GM21528 (cell line): ENCODE measurements around the gene SBNO2.
A peak's percentile ranks its signal among the peaks of the same experiment; 100 is the strongest.
"Not testable (repeated sequence)": the region's sequence is repeated elsewhere in the genome, so short reads cannot be mapped to it uniquely, and the experiment has no call there.

ENCODE experiments used
- ATAC-seq: cut with Tn5 transposase; IDR thresholded peaks from one replicate; pipeline ENCODE4 v1.9.1; 2021; ENCODE audit warnings: mild to moderate bottlenecking, moderate library complexity; ENCODE audit not compliant: unreplicated experiment, low FRiP score

The SBNO2 gene

GRCh38 chr19:1206864-1207450 lies 32.9 kb upstream of the SBNO2 start:
- no peak for ATAC-seq

DNA sequence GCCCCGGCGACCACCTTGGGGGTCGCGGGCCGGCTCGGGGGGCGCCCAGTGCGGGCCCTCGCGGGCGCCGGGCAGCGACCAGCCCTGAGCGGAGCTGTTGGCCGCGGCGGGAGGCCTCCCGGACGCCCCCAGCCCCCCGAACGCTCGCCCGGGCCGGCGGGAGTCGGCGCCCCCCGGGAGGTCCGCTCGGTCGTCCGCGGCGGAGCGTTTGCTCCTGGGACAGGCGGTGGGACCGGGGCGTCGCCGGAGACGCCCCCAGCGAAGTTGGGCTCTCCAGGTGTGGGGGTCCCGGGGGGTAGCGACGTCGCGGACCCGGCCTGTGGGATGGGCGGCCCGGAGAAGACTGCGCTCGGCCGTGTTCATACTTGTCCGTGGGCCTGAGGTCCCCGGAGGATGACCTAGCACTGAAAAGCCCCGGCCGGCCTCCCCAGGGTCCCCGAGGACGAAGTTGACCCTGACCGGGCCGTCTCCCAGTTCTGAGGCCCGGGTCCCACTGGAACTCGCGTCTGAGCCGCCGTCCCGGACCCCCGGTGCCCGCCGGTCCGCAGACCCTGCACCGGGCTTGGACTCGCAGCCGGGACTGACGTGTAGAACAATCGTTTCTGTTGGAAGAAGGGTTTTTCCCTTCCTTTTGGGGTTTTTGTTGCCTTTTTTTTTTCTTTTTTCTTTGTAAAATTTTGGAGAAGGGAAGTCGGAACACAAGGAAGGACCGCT lies 32.2 kb upstream of the SBNO2 start:
- ATAC-seq, result no peak

DNA sequence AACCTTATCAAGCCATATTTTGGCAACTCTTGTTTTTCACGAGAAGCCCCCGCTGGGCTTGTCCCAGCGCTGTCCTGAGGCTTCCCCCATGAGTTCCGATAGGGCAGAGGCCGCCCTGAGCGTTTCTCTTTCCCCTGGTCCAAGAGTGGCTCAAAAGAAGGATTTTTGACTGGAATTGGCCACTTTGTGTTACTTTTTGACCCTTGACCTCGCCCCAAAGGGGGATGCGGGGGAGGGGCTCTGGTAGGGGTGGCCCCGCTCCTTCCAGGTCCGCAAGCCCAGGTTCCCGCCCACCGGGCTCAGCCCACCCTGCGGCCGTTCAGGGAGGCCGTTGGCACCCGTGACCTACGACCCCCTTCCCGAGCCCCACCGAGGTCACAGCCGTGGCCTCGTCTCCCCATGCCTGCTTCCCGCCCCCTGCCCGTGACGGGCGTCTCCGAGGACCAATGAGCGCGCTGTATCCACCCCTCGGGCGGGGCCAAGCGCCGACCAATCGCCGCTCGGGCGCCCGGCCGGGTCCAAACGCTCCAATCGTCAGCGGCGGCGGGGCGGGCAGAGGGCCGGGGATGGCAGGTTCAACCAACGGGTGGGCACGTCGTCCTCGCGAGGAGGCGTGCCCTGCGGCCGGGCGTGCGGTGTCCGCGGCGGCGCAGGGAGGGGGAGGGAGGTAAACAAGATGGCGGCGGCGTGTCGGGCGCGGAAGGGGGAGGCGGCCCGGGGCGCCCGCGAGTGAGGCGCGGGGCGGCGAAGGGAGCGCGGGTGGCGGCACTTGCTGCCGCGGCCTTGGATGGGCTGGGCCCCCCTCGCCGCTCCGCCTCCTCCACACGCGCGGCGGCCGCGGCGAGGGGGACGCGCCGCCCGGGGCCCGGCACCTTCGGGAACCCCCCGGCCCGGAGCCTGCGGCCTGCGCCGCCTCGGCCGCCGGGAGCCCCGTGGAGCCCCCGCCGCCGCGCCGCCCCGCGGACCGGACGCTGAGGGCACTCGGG lies 31.3 kb upstream of the SBNO2 start, which contains the start of gene STK11:
STK11 (plus strand) TSS at position 665 of the 986 bp plus-strand sequence. CDS start 1,136 bp downstream, outside the sequence.
- peak; percentile 68 for ATAC-seq

DNA sequence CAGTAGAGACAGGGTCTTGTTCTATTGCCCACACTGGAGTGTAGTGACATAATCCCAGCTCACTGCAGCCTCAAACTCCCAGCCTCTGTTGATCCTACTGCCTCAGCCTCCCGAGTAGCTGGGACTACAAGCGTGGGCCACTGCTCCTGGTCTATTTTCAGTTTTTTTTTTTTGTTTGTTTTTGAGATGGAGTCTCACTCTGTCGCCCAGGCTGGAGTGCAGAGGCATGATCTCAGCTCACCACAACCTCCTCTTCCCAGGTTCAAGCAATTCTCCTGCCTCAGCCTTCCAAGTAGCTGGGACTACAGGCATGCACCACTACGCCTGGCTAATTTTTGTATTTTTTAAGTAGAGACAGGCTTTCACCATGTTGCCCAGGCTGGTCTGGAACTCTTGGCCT lies 26.5 kb upstream of the SBNO2 start:
- not testable (repeated sequence) for ATAC-seq

DNA sequence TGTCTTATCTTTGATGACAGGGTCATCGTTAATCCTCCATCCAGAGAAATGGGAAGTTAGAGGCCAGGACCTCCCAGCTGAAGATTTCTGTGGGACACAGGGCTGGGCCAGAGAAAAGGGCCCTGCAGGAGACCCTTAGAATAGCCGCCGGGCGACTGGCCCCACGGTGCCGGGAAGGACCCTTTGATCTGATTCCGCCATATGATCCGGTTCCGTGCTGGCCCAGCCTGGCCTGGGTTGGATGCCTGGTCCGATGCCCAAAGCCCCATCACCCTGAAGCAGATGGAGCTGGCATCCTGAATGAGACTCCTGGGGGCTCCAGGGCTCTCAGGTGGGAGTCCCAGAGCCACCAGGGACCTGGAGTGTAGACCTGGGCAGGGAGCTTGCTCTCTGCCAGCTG lies 25.5 kb upstream of the SBNO2 start:
- ATAC-seq, result no peak

DNA sequence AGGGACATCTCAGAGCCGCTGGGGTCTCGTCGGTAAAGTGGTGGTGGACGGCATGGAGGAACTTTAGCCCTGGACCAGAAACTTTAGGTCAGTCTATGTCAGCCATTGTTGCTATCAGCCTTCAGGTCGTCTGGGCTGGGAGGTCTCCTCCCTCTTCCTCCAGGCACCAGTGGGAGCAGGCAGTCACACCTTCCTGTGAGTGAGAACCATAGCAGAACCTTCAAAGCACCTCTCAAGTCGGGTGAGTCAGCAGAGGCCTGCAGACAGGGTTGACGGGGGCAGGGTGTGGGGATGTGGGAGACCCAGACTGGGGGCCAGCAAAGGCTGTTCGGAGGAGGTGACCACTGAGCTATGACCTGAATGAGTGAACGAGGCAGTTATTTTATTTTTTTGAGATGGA lies 15.4 kb upstream of the SBNO2 start:
- no peak for ATAC-seq

DNA sequence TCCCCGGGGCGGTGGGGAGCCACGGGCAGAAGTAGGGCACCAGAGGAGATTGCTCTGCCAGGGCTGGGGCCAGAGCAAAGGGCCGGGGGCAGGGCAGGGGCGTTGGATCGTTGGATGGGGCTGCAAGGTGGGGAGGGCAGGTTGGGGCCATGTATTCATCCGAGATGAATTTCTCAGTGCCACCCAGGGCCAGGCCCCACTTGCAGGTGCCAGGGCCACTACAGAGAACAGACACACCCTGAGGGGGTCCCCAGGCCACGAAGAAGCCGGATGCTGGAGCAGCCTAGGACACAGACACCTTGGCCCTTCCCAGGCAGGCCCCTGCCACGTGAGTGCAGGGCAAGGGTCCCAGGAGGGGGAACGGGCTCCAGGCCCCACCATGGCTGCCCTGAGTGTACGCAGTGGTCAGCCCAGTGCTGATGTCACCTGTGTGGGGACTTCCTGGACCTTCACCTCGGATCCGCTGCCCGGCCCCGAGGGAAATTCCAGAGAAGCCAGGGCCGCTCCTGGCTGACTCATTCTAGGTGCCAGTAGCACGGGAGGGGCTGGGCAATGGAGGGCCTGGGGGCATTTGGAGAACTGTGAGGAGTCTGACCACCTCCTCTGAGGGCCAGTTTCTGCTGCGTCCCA lies 9.6 kb upstream of the SBNO2 start:
- ATAC-seq, result no peak

DNA sequence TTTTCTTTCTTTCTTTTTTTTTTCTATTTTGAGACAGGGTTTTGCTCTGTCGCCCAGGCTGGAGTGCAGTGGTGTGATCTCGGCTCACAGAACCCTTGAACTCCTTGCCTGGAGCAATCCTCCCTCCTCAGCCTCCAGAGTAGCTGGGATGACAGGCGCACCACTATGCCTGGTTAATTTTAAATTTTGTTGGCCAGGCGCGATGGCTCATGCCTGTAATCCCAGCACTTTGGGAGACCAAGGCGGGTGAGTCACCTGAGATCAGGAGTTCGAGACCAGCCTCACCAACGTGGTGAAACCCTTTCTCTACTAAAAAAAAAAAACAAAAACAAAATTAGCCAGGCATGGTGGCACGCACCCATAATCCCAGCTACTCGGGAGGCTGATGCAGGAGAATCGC lies 8.7 kb upstream of the SBNO2 start:
- ATAC-seq, result no peak

- no peak for ATAC-seq
Observed at GRCh38 chr19:1182068-1182467, 8.0 kb upstream of the SBNO2 start.

GRCh38 chr19:1181606-1182005 lies 7.5 kb upstream of the SBNO2 start:
- ATAC-seq, result no peak

- ATAC-seq, result no peak
Observed at GRCh38 chr19:1177322-1178114, 3.5 kb upstream of the SBNO2 start.

GRCh38 chr19:1173159-1173844 lies 766 bp downstream of the SBNO2 start:
- ATAC-seq, result no peak

GRCh38 chr19:1172353-1173158 lies 1.5 kb downstream of the SBNO2 start:
- no peak for ATAC-seq

DNA sequence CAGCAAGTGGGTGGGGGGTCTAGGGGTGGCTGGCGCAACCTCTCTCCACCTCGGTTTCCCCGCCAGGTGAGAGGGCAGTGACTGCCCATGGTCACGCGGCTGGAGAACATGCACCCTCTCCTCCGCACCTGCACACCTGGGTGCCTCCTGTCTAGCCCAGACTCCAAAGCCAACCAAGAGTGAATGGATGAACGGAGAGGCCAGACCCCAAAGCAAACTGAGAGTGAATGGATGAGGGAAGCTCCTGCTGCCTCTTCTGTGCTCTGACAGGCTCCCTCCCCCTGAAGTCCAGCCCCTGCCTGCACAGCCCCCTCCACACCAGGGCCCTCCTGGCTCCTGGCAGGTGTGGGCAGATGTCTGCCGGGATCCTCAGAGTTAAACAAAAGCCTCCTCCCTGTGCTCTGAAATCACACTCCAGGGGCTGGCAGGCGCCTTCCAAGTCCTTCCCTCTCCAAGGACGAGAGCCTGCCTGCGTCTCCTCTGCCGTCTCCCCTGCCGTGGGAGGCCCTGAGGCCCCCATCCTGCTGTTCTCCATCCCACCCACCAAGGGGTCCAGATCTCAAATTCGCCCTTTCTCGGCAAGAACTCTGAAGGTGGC lies 2.2 kb downstream of the SBNO2 start:
- ATAC-seq, result no peak

GRCh38 chr19:1170938-1171754 lies 2.9 kb downstream of the SBNO2 start:
- ATAC-seq, result no peak

- no peak for ATAC-seq
Observed at GRCh38 chr19:1169921-1170885, 3.9 kb downstream of the SBNO2 start.
